HEK293 (cell line): ENCODE results near the gene DCUN1D2.

Source experiments
- CTCF ChIA-PET: fragments of 350-600 bp; formaldehyde crosslinking; extraction: SDS; loops from one replicate; lab custom pipeline; 2021; ENCODE audit warnings: antibody characterized with exemption; lab: Yijun Ruan, JAX
- POLR2A ChIA-PET: fragments of 300-600 bp; formaldehyde crosslinking; extraction: SDS; loops from one replicate; lab custom pipeline; 2020; ENCODE audit warnings: antibody characterized with exemption, inconsistent platforms; lab: Yijun Ruan, JAX
- H3K27ac ChIP-seq: fragments of 200-500 bp; sonication (Bioruptor generic); 2 replicates; pipeline ENCODE4 v1.5.1; 2014; ENCODE audit warnings: low read depth, low read length, control low read depth, inconsistent platforms; ENCODE audit errors: extremely low read depth
- H3K36me3 ChIP-seq, 2 experiments: fragments of 200-500 bp in 1 of 2; sonication (Bioruptor generic) in 1 of 2; 1 replicate in 1 of 2; 2 replicates in 1 of 2; pipeline ENCODE4 v1.5.1; 2014 to 2017; ENCODE audit warnings: inconsistent platforms in 2 of 2, low read length in 2 of 2; ENCODE audit not compliant: control insufficient read depth in 2 of 2, insufficient read depth in 1 of 2
- H3K4me1 ChIP-seq: fragments of 200-500 bp; sonication (Bioruptor generic); 2 replicates; pipeline ENCODE4 v1.5.1; 2014; ENCODE audit warnings: mild to moderate bottlenecking, low read length, inconsistent platforms; ENCODE audit not compliant: control insufficient read depth, insufficient read depth
- H3K4me3 ChIP-seq: 2 replicates; pipeline ENCODE4 v1.5.1; 2011; ENCODE audit warnings: low read depth, mild to moderate bottlenecking, control low read depth, low read length, moderate library complexity
- H3K9me3 ChIP-seq: fragments of 200-500 bp; sonication (Bioruptor generic); 2 replicates; pipeline ENCODE4 v1.5.1; 2014; ENCODE audit warnings: low read depth, low read length, inconsistent platforms; ENCODE audit not compliant: control insufficient read depth, insufficient read depth
- GLIS1 ChIP-seq: fragments of 450-650 bp; formaldehyde crosslinking; IDR thresholded peaks from 2 replicates; pipeline ENCODE4 v1.5.1; 2016; ENCODE audit warnings: missing biosample characterization, missing genetic modification characterization
- IKZF3 ChIP-seq: fragments of 450-650 bp; IDR thresholded peaks from 2 replicates; pipeline ENCODE4 v1.5.0; 2018; ENCODE audit warnings: missing biosample characterization, mild to moderate bottlenecking, missing genetic modification characterization, moderate library complexity
- INSM2 ChIP-seq: fragments of 450-650 bp; formaldehyde crosslinking; IDR thresholded peaks from 2 replicates; pipeline ENCODE4 v1.5.1; 2016; ENCODE audit warnings: missing biosample characterization, missing genetic modification characterization
- MYNN ChIP-seq: fragments of 450-650 bp; formaldehyde crosslinking; IDR thresholded peaks from 2 replicates; pipeline ENCODE4 v1.5.1; 2016; ENCODE audit warnings: missing biosample characterization, missing genetic modification characterization, borderline replicate concordance
- SCRT1 ChIP-seq: fragments of 450-650 bp; formaldehyde crosslinking; IDR thresholded peaks from 2 replicates; pipeline ENCODE4 v1.5.1; 2016; ENCODE audit warnings: missing biosample characterization, missing genetic modification characterization, borderline replicate concordance
- SCRT2 ChIP-seq: fragments of 450-650 bp; formaldehyde crosslinking; IDR thresholded peaks from 2 replicates; pipeline ENCODE4 v1.5.1; 2016; ENCODE audit warnings: missing biosample characterization, missing genetic modification characterization
- SETDB1 ChIP-seq: IDR thresholded peaks from one replicate; pipeline ENCODE4 v1.6.1; 2017; ENCODE audit warnings: mild to moderate bottlenecking, low read length, moderate library complexity, mixed read lengths; ENCODE audit not compliant: insufficient read length
- TRIM28 ChIP-seq: IDR thresholded peaks from 2 replicates; pipeline ENCODE4 v1.6.1; 2011; ENCODE audit warnings: low read length, control low read depth, borderline replicate concordance
- ZBTB26 ChIP-seq: fragments of 450-650 bp; formaldehyde crosslinking; optimal IDR thresholded peaks from 2 replicates; pipeline ENCODE3; 2016; ENCODE audit warnings: missing biosample characterization, mild to moderate bottlenecking, missing genetic modification characterization
- ZFHX2 ChIP-seq: fragments of 450-650 bp; formaldehyde crosslinking; conservative IDR thresholded peaks from 2 replicates; pipeline ENCODE4 v1.5.1; 2016; ENCODE audit warnings: missing biosample characterization, missing genetic modification characterization
- ZNF248 ChIP-seq: fragments of 450-650 bp; formaldehyde crosslinking; IDR thresholded peaks from 2 replicates; pipeline ENCODE4 v1.5.1; 2017; ENCODE audit warnings: missing biosample characterization, missing genetic modification characterization
- ZNF324 ChIP-seq: fragments of 450-650 bp; formaldehyde crosslinking; IDR thresholded peaks from 2 replicates; pipeline ENCODE4 v1.5.1; 2016; ENCODE audit warnings: missing biosample characterization, missing genetic modification characterization
- ZNF398 ChIP-seq: fragments of 450-650 bp; formaldehyde crosslinking; IDR thresholded peaks from 2 replicates; pipeline ENCODE4 v1.5.1; 2017; ENCODE audit warnings: missing biosample characterization, missing genetic modification characterization
- ZNF404 ChIP-seq: fragments of 450-650 bp; formaldehyde crosslinking; IDR thresholded peaks from 2 replicates; pipeline ENCODE4 v1.5.1; 2017; ENCODE audit warnings: missing biosample characterization, missing genetic modification characterization
- ZNF416 ChIP-seq: fragments of 450-650 bp; formaldehyde crosslinking; IDR thresholded peaks from 2 replicates; pipeline ENCODE4 v1.5.1; 2016; ENCODE audit warnings: missing biosample characterization, missing genetic modification characterization
- ZNF521 ChIP-seq: fragments of 450-650 bp; formaldehyde crosslinking; IDR thresholded peaks from 2 replicates; pipeline ENCODE4 v1.5.1; 2017; ENCODE audit warnings: missing biosample characterization, mild to moderate bottlenecking, missing genetic modification characterization
- ZNF544 ChIP-seq: fragments of 450-650 bp; formaldehyde crosslinking; IDR thresholded peaks from 2 replicates; pipeline ENCODE4 v1.5.0; 2017; ENCODE audit warnings: missing biosample characterization, missing genetic modification characterization
- ZNF660 ChIP-seq: fragments of 450-650 bp; IDR thresholded peaks from 2 replicates; pipeline ENCODE4 v1.5.1; 2018; ENCODE audit warnings: missing biosample characterization, mild to moderate bottlenecking, missing genetic modification characterization
- ZNF692 ChIP-seq: fragments of 450-650 bp; formaldehyde crosslinking; IDR thresholded peaks from 2 replicates; pipeline ENCODE4 v1.5.1; 2016; ENCODE audit warnings: missing biosample characterization, missing genetic modification characterization
- ZNF776 ChIP-seq: fragments of 450-650 bp; formaldehyde crosslinking; IDR thresholded peaks from 2 replicates; pipeline ENCODE4 v1.5.0; 2017; ENCODE audit warnings: missing biosample characterization, missing genetic modification characterization, borderline replicate concordance
- ZNF785 ChIP-seq: fragments of 450-650 bp; formaldehyde crosslinking; IDR thresholded peaks from 2 replicates; pipeline ENCODE4 v1.5.1; 2016; ENCODE audit warnings: missing biosample characterization, missing genetic modification characterization
- ZNF791 ChIP-seq: fragments of 450-650 bp; formaldehyde crosslinking; IDR thresholded peaks from 2 replicates; pipeline ENCODE4 v1.5.1; 2016; ENCODE audit warnings: missing biosample characterization, missing genetic modification characterization
- ZSCAN16 ChIP-seq: fragments of 450-650 bp; formaldehyde crosslinking; IDR thresholded peaks from 2 replicates; pipeline ENCODE4 v1.5.1; 2016; ENCODE audit warnings: missing biosample characterization, missing genetic modification characterization
- ZSCAN23 ChIP-seq: fragments of 450-650 bp; formaldehyde crosslinking; IDR thresholded peaks from 2 replicates; pipeline ENCODE4 v1.5.1; 2016; ENCODE audit warnings: missing biosample characterization, missing genetic modification characterization

Gene DCUN1D2

GRCh38 chr13:113475280-113475679, 15.2 kb downstream of the DCUN1D2 start:
- Histone ChIP-seq H3K36me3 (peaks cover 19 to 73% of the 10 kb centered on the region in 2 experiments), H3K27ac (no peak overlapping the region), H3K4me1 (no peaks in the 10 kb centered on the region)
- ChIA-PET CTCF (no interaction called here), POLR2A (interaction anchor here (1.2 kb wide), 1 partner anchor 9 kb away, joined by 4 read pairs; no protein-coding TSS in a partner anchor)
- TF ChIP-seq SCRT2 (tag by site-specific recombination) (peak; percentile 76), ZNF521 (no peak), SCRT1 (tag by site-specific recombination) (0 out of 2 replicates have a peak, but pooled peaks have one; percentile 38), ZNF404 (tag by site-specific recombination) (no peak)
- TF ChIP-seq, all 188 proteins: peak for 2
- Histone ChIP-seq H3K4me3 (no peak overlapping the region), H3K9me3 (no peaks in the 10 kb centered on the region)

GRCh38 chr13:113474179-113474578, 16.3 kb downstream of the DCUN1D2 start:
- Histone ChIP-seq H3K9me3 (no peaks in the 10 kb centered on the region), H3K4me3 (no peak overlapping the region), H3K4me1 (no peaks in the 10 kb centered on the region), H3K36me3 (peaks cover 9 to 65% of the 10 kb centered on the region in 2 experiments), H3K27ac (no peak overlapping the region)
- ChIA-PET CTCF (no interaction called here), POLR2A (no interaction called here)
- TF ChIP-seq ZSCAN16, result no peak

GRCh38 chr13:113472355-113473025, 18.0 kb downstream of the DCUN1D2 start:
- H3K9me3 ChIP-seq, result no peaks in the 10 kb centered on the region
- no peak for TF ChIP-seq GLIS1
- no peak for TF ChIP-seq MYNN (tag by site-specific recombination)
- no peak for TF ChIP-seq ZNF791 (tag by site-specific recombination)
- TF ChIP-seq IKZF3, result no peak
- no peak for TF ChIP-seq ZBTB26 (tag by site-specific recombination)
- no peak for TF ChIP-seq ZNF416
- TF ChIP-seq ZNF324 (tag by site-specific recombination), result no peak
- no peak for TF ChIP-seq ZNF692 (tag by site-specific recombination)
- TF ChIP-seq ZSCAN23 (tag by site-specific recombination), result no peak
- TF ChIP-seq TRIM28, result no peak
- no peak for TF ChIP-seq ZNF404 (tag by site-specific recombination)
- no peak for TF ChIP-seq ZNF544
- no peak for TF ChIP-seq ZNF776 (tag by site-specific recombination)
- no peak for TF ChIP-seq INSM2 (tag by site-specific recombination)
- TF ChIP-seq ZNF398 (tag by site-specific recombination), result no peak
- no peak for TF ChIP-seq ZNF660 (tag by site-specific recombination)
- no peak for TF ChIP-seq SETDB1
- no peak for TF ChIP-seq ZNF785 (tag by site-specific recombination)
- TF ChIP-seq ZNF248 (tag by site-specific recombination), result no peak
- TF ChIP-seq ZFHX2, result no peak
- ChIA-PET CTCF (no interaction called here), POLR2A (interaction anchor here (0.6 kb wide), 1 partner anchor 36 kb away, joined by 4 read pairs; no protein-coding TSS in a partner anchor)
- no peak overlapping the region for H3K27ac ChIP-seq
- H3K4me1 ChIP-seq, result no peaks in the 10 kb centered on the region
- no peak overlapping the region for H3K4me3 ChIP-seq
- H3K36me3 ChIP-seq, result peaks cover 4 to 59% of the 10 kb centered on the region in 2 experiments
